ENCODE measurements around the gene CD28.

- TF ChIP-seq CTCF (IDR thresholded peaks at IDR 0.05) (no peak), POLR2A (IDR thresholded peaks at IDR 0.05) (no peak)
Observed at GRCh38 chr2:203692031-203692710, 14.3 kb upstream of the CD28 start.

Measured in suprapubic skin (tissue), 3 donors.